GM12873 (cell line): ENCODE measurements around the gene MEGF6.

ENCODE experiments used
- CTCF ChIP-seq: IDR thresholded peaks from 2 replicates; pipeline ENCODE4 v1.5.1; 2012; ENCODE audit warnings: low read depth, mild to moderate bottlenecking, moderate library complexity, low read length, control low read depth; ENCODE audit not compliant: insufficient read depth; ENCODE audit errors: missing control alignments

MEGF6 gene

GRCh38 chr1:3581296-3582036 is 29.8 kb downstream of the MEGF6 start:
- no peak for TF ChIP-seq CTCF

GRCh38 chr1:3580231-3580630 is 31.1 kb downstream of the MEGF6 start:
- no peak for TF ChIP-seq CTCF

DNA sequence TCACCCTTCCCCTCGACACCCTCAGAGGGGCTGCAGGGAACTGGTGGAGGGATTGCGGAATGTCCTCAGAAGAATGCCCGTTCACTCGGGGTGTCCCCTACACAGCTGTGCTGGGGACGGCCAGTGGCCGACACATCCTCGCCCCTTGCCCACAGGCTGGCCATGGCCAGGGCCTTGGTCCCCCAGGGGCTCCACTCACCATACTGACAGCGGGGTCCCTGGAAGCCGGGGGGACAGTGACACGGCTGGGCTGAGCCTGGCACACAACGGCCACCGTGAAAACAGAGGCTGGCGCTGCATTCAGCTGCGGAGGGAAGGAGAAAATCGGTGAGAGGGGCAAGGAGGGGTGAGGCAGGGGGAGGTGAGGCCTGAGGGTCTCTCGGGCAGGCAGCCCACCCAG is 31.7 kb downstream of the MEGF6 start:
- TF ChIP-seq CTCF: no peak

- no peak for TF ChIP-seq CTCF
These were observed 32.4 kb downstream of the MEGF6 start for GRCh38 chr1:3578906-3579305.

DNA sequence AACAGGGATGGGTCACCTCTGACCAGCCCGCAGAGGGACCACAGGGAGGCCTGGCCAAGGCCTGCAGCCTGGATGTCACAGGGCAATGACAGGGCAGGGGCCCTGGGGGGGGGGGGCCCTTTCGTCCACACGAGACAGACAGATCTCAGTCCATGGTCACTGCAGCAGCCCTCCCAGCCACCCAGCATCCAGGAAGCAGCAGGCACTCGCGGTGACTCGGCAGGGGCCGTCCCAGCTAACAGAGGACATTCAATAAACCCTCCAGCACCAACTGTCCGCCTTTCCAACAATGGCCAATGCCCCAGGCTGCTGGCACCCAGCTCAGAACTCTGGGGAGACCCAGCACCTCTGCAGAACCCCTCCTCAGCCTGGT is 32.9 kb downstream of the MEGF6 start:
- no peak for TF ChIP-seq CTCF

- no peak for TF ChIP-seq CTCF
These were observed 33.4 kb downstream of the MEGF6 start for GRCh38 chr1:3577711-3578432.

DNA sequence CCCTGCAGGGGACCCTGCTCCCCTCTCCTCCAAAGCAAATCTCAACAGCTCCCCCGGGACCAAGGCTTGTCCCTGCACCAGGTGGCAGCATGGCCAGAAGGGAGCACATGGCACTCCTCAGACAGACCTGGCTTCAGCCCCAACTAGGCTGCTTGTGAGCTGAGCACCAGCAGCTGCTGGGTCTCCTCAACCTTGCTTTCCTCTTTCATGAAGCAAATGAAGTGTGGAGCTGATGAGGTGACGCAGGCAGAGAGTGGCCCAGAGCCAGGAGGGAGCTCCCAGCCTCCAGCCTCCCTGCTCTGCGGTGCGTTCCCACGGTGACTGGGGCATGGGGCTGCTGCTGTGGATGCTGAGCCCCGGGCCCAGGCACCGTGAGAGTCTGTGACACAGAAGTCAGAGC is 34.0 kb downstream of the MEGF6 start:
- TF ChIP-seq CTCF: no peak
